Dermis microvascular lymphatic vessel endothelial cell (primary cell): ENCODE results near the gene NEK11. TPM values are rescaled to one million over a fixed set of nuclear protein-coding genes. Genes with fewer than 3 reads are reported as not detected.
A peak's percentile ranks its signal among the peaks of the same experiment; 100 is the strongest.
"Not testable (repeated sequence)": the region's sequence is repeated elsewhere in the genome, so short reads cannot be mapped to it uniquely, and the experiment has no call there.

Source experiments
- DNase-seq, 2 donors: peaks; one replicate each; pipeline versions ENCODE4 v3.0.0 to v3.0.0-alpha.2; 2010; ENCODE audit warnings: low read depth in 2 of 2
- total RNA-seq: library from RNA; depleted of rRNA; stranded (reverse); fragments of >200 nt; gene quantifications from 2 replicates; pipeline ENCODE4 v1.2.1, GENCODE V29; 2014

NEK11 gene
- total RNA-seq, 1 donor from 2014 or later: 1.7 TPM

DNA sequence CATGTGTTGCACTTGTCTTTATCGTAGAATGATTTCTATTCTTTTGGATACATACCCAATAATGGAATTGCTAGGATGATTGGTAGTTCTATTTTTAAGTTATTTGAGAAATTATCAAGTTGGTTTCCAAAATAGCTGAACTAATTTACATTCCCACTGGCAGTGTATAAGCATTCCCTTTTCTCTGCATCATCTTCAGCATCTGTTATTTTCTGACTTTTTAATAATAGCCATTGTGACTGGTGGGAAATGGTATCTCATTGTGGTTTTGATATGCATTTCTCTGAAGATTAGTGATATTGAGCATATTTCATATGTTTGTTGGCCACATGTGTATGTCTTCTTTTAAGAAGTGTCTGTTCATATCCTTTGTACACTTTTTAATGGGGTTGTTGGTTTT lies 273.2 kb downstream of the NEK11 start:
- no peak for DNase-seq

GRCh38 chr3:131303848-131304247 lies 277.2 kb downstream of the NEK11 start:
- DNase-seq: no peak

- DNase-seq: no peak
Observed at GRCh38 chr3:131304890-131305289, 278.2 kb downstream of the NEK11 start.

GRCh38 chr3:131306242-131306641 lies 279.6 kb downstream of the NEK11 start:
- no peak for DNase-seq

DNA sequence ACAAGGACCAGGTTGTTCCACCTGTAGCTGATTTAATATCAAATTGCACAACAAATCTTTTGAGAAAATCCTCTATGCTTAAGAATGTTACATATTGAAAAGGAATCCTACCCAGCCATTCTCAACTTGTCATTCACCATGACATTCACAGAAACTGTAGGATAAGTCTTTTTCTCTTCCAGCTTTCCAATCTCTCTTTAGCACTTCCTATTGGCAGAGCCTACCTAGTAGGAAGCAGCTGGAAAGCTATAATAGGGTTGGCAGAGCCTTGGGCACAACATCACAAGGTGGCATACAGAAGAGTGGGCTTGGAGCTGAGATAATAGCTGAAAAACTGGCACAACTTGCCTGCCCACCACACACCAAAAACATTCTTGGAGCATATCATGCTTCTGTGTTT lies 287.6 kb downstream of the NEK11 start:
- DNase-seq: no peak

DNA sequence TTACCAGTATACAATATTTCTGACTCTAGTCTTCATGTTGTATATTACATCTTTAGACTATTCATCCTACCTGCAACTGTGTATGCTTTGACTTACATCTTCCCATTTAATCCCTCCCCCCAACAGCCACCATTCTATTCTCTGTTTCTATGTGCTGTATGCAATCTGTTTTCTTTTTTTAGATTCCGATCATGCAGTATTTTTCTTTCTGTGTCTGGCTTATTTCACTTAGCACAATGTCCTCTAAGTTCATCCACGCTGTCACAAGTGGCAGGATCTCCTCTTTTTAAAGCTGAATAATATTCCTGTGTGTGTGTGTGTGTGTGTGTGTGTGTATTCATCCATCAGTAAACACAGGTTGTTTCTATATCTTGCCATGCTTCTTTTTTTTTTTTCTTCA lies 288.5 kb downstream of the NEK11 start:
- DNase-seq: no peak

- no peak for DNase-seq
Observed at GRCh38 chr3:131317667-131318066, 291.0 kb downstream of the NEK11 start.

GRCh38 chr3:131323014-131323413 lies 296.3 kb downstream of the NEK11 start:
- no peak for DNase-seq

- no peak for DNase-seq
Observed at GRCh38 chr3:131323792-131324191, 297.1 kb downstream of the NEK11 start.

- no peak for DNase-seq
Observed at GRCh38 chr3:131324923-131325322, 298.2 kb downstream of the NEK11 start.

- no peak for DNase-seq
Observed at GRCh38 chr3:131326307-131326706, 299.6 kb downstream of the NEK11 start.

DNA sequence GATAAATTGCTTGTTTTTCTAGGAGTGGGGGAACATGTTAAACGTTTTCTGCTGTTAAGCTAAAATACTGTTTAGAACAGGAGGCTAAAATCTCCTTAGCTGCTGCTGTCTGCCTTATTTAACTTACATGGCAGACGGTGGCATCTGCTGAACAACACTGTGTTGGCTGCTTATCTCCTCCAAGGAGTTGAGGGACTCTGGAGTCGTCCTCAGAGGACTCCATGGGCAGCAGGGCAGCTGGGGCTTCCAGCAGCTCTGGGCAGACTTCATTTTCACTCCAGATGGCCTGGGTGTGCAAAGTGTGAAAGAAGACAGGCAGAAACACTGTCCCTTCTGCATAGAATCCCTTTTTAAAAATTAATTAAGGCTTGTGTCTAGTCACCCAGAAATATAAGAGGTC lies 302.0 kb downstream of the NEK11 start:
- DNase-seq: no peak

DNA sequence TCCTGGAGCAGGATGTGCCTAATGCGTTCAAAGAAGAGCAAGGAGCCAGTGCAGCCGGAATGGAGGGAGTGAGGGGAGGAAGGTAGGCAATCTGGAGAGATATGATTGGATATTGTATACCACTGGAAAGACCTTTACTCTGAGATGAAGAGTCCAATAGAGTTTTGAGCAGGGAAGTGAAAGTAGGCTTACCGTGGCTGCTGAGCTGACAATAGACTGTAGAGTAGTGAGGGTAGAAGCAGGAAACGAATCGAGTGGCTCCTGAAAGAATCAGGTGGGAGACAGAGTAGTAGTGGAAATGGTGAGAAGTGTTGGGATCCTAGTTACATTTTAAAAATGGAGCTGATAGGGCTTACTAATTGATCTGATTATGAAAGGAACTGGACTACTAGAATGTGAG lies 303.1 kb downstream of the NEK11 start:
- no peak for DNase-seq

- DNase-seq: not testable (repeated sequence)
Observed at GRCh38 chr3:131331456-131332085, 304.9 kb downstream of the NEK11 start.

GRCh38 chr3:131338948-131339640 lies 312.4 kb downstream of the NEK11 start:
- DNase-seq: no peak

- no peak for DNase-seq
Observed at GRCh38 chr3:131341761-131342160, 315.1 kb downstream of the NEK11 start.

GRCh38 chr3:131348911-131349310 lies 322.2 kb downstream of the NEK11 start:
- DNase-seq: peak in 1 of 2 donors; percentile 30

DNA sequence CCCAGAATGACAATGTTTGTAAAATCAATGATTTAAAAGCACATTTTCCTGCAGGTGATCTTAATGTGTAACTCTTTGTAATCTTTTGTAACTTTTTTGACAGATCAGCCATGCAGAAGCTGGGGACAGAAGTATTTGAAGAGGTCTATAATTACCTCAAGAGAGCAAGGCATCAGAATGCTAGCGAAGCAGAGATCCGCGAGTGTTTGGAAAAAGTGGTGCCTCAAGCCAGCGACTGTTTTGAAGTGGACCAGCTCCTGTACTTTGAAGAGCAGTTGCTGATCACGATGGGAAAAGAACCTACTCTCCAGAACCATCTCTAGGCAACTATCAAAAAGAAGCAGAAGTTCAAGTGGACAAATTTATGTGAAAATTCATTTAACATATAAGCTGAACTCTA lies 322.8 kb downstream of the NEK11 start:
- no peak for DNase-seq

GRCh38 chr3:131349946-131350347 lies 323.3 kb downstream of the NEK11 start:
- DNase-seq: peak in 1 of 2 donors; percentile 42

GRCh38 chr3:131350506-131350905 lies 323.8 kb downstream of the NEK11 start:
- no peak for DNase-seq

GRCh38 chr3:131353016-131353877 lies 326.6 kb downstream of the NEK11 start:
- DNase-seq: no peak

- DNase-seq: peak in 1 of 2 donors; percentile 57
Observed at GRCh38 chr3:131353986-131354385, 327.3 kb downstream of the NEK11 start.
